ELF-1 (cell line): ENCODE measurements around the gene KCNQ1OT1.
A peak's percentile ranks its signal among the peaks of the same experiment; 100 is the strongest.

ENCODE experiments used
- DNase-seq: peaks from one replicate; pipeline ENCODE4 v3.0.0-alpha.2; 2016; ENCODE audit warnings: low read depth, low spot score

Gene KCNQ1OT1

DNA sequence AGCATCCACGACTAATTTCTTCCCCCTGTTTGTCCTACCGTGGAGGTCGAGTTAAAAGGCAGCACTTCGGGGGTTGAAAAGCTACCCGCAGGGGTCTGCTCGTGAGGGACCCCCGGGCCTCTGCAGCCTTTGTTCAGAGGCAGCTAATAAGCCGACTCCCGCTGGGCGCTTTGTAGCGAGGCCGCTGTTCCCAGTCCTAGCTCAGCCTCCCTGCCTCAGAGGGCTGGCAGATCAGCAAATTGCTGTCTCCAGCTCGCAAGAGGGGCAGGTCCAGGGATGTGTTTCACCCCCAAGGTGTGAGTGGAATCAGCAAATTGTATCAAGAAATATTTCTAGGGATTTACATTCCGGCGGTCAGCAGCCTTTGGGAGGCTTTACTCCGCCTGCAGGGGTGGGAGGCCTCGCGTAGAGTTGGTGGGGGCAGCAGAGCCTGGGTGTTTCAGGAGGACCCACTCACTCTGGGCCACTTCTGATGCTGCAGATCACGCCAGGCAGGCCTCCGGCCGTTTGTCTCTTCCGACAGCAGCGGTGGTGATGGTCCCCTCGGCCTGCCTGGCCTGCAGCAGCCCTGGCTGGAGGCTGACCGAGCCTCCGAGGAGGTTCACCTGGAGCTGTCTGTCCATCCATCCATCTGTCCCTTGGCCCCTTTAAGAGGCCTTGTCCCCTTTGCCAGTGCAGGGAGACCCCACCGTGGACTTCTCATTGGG lies 21.6 kb upstream of the KCNQ1OT1 start:
- DNase-seq = peak; percentile 84

DNA sequence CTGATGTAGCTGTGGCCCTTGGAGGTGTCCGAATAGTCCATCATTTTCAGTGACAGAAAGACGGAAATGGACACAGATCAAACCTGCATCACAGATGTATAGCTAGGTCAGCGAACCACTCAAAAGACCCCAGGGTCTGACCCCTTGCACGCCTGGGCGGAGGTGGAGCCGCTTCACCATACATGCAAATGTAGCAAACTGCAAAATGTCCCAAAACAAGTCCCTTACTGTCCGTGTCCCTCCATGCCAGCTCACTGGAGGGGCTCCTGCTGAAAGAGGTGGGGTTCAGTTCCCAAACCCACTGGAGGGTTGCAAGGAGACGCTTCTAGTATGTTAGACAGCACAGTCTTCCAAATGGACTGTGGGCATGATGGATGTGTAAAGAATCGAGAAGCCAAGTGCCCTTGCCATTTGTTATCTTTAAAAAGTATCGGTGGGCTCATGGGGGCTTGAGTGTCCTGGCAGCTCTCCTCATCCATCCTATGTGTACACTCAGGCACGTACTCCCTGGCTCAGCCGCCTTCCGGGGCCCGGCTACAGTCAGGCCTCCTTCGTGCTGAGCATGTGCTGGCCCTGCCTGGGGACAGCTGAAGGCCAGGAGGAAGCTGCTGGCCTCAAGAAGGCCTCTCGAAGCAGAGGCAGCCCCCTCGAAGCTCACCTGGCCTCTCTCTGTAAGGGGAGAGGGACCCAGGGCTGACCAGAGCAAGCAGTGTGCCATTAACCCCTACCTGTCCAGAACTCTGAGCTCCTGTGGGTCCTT lies 20.2 kb upstream of the KCNQ1OT1 start:
- no peak for DNase-seq

DNA sequence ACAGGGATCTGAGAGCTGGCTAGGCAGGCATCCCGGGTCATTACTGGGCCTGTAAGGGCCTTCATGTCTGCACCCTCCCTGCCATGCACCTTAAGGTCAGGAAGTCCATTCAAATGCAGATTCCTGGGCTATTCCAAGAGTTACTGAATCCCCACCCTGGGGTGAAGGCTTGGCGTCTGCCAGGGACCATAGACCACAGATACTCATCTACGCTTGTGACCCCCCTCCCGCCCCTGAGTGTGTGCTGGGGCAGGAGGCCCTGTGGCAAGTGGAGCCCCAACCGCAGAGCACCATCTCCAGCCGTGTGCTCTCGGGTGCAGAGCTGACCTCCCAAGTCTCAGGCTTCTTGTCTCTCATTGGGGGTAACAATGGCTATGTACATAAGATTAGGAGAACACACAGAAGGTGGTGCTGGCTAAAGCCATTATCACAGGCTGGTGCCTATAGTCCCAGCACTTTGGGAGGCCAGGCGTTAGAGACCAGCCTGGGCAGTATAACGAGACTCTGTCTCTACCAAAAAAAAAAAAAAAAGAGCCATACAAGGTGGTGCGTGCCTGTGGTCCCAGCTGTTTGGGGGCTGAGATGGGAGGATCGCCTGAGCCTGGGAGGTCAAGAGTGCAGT lies 19.1 kb upstream of the KCNQ1OT1 start:
- no peak for DNase-seq

DNA sequence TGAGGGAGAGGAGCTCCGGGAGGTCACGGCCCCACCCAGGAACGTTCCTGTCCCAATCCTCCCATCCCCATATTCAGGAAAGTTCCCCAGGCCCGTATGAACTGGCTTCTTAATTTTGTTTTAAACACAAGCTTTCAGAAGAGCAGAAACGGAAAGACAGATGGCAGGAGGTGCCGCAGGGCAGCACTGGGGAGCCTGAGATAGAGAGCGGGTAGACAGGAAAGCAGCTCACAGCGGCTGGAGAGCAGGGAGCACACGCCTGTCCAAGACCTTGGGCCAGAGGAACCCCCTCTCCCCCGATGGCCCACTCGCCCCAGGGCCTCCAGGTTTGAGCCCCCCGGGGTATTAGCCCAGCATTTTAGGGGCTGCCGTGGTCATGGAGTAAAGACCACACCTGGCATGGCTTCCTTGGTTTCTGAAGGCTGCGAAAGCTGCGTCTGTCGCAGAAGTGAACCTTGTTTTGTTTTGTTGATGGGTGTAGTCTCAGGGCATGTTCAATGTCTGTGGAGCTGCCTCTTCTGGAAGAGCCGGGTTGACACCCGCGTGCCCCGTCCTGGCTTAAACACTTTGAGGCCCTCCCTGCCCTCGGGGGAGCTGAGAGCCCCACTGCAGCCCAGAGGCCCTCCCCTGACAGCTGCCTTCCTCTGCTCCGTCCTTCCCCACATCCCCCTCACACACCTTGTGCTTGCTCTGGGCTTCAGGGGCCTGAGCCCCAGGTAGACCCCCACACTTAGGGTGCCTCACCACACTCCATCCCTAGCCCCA lies 17.9 kb upstream of the KCNQ1OT1 start:
- DNase-seq = no peak

DNA sequence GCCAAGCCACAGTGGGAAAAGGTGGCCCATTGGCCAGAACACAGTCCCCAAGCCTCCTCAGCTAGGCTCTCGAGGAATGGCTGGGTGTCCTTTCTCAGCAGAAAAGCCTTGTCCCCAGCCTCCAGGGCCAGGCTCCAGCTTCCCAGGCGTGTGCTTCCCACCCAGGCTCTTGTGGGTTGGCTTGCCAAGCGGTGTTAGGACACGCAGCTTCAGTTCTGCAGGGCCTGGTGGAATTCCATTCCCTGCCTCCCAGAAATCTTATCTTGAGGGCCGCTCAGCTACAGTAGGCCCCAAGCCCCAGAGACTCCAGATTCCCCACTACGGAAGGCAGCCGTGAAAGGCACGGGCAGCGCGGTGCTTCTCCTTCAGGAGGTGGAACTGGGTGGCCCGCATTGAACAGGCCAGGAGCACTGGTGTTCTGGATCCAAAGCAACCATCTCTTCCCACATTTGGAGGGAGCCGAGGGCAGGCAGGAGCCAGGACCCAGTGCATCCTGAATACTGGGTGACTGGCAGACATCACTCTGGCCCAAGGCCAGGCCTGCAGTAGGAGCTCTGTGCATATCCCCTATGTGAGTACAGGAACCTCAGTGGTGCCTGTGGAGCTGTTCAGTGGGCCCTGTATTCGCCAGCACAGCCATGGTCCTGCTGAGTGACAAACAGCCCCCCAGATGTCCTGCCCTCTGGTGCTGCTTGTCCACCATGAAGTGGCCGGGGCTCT lies 16.7 kb upstream of the KCNQ1OT1 start:
- DNase-seq = no peak

DNA sequence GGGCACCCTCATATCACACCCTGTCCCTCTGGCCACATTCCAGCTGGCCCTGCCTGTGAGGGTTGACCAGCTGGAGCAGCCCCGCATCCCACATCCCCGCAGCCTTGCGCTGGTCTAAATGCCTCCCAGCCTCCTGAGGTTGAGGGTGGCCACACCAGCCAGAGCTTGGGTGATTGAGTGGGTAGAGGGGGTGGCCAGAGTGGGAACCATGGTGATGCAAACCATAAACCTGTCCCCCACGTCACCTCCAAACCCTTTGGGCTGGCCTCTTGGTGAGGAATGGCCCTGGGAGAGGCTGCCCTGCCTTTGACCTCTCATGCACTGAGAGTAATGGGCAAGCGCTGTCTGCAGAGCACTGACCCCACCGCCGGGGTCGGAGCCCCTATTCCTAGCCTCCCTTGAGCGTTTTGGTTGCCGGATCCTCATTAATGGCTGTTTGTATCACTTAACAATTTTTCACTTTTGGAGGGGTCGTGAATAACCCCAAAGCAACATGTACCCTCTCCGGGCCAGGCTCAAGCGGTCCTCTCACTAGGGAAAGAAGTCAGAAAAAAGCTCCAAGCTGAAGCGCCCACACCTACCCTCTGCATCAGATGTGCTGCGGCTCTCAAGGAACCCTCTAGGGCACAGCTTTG lies 16.0 kb upstream of the KCNQ1OT1 start:
- no peak for DNase-seq

DNA sequence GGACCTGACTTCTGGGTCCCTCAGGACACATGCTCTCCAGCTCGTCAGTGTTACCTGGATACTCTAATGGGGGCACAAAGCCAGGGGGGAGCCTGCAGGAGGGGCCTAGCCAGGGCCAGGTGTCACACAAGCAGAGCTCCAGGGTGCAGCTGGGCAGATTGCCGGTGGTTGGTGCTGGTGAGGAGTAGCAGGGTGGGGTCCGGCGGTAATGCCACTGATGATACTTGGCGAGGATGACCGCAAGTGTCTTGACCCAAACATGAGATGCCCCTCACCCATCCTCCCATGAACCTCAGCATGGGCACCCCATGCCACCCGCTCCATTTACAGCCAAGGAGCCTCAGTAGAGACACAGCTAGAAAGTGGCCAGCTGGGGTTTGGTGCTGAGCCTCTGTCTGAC lies 15.1 kb upstream of the KCNQ1OT1 start:
- DNase-seq = no peak

DNA sequence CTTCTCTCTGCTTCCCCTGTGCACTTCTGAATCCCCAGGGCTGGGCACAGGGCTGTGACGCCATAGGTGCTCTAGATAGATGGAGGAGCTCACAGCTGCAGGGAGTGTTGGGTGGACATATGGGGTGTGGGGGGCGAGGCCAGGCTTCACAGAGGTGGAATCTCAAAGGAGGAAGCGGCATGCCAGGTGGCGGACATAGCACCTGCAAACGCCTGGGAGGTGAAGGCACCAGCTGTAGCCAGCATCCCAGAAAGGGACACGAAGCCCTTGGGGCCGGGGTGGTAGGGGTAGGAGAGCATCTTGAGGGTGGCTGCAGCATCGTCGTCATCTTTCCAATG lies 14.6 kb upstream of the KCNQ1OT1 start:
- no peak for DNase-seq

DNA sequence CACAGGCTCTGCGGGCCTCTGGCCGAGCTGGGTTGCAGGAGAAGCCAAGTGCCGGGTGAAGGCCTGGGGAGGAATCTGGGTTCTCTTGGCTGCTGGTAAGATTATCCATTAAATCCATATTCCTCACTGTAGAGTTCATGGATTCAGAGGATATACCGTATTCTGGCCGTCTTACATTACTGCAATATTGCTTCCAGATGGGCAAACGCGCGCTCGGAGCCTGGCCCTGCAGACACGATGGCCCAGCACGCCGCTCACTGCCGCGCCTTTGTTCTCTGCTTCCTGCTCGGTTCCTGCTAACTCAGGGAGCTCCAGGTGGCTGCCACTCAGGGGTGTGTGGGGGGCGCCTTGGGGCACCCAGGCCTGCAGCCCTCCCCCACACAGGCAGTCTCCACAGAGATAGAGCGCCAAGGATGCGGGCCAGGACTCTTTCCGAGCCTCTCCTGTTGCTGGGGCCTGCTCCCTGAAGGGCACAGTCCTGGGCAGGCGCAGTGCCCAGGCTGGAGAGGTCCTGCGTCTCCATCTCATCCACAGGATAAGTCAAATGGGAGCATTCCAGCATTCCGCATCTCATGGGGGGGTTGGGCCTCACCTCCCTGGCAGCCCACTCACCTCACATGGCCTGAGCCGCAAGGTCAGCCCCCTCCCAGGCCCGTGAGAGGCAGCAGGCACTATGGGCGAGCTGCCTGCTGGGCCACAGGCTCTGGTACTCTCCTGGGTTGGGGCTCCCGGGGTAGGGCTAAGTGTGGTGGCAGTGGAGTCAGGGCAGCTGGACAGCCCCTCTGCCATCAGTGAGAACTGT lies 14.1 kb upstream of the KCNQ1OT1 start:
- no peak for DNase-seq

DNA sequence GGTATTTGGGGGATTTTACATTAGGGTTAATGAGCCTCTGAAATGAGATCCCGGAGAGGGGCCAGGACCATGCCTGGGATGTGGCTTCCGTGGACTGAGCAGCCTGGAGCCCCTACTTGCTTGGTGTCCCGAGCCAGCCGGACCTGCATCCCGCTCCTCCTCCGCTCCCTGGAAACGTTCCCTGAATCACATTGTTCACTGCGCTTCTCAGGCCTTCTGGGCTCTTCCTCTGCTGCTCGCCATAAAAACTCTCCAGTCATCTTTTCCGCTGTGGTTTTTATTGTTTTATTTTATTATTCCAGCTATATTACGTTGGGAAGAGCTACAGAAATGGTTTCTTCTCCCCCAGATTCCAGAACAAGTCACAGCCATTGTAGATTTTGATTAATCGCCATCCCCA lies 13.3 kb upstream of the KCNQ1OT1 start:
- no peak for DNase-seq

DNA sequence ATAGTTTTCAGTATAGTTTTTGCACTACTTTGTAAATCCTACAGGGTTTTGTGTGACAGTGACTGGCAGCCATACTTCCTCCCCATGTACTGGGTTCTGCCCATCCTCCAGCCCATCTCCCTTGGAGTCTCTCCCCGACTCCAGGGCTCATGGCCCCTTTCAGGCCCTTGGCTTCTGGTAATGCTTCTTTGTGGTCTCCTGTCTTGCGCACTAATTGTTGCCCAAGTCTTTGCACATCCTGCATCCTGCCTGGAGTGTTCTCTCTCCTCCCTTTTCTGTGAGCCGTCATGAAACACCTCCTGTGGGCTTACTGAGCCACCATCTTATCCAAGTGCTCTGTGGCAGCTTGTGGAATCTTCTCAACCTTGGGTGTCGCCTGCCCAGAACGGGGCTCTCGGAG lies 11.4 kb upstream of the KCNQ1OT1 start:
- DNase-seq = no peak

DNA sequence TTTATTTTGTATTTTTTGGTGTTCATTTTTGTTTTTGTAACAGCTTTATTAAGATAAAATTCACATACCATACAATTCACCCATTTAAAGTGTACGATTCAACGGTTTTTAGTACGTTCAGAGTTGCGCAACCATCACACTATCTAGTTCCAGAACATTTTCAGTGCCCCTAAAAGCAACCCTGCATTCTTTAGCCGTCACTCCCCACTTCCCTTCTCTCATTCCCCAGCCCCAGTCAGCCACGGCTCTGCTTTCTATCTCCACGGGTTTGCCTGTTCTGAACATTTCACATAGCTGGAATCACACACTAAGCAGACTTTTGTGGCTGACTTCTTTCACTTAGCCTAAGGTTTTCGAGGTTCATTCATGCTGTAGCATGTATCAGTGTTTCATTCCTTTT lies 9.6 kb upstream of the KCNQ1OT1 start:
- peak; percentile 50 for DNase-seq

DNA sequence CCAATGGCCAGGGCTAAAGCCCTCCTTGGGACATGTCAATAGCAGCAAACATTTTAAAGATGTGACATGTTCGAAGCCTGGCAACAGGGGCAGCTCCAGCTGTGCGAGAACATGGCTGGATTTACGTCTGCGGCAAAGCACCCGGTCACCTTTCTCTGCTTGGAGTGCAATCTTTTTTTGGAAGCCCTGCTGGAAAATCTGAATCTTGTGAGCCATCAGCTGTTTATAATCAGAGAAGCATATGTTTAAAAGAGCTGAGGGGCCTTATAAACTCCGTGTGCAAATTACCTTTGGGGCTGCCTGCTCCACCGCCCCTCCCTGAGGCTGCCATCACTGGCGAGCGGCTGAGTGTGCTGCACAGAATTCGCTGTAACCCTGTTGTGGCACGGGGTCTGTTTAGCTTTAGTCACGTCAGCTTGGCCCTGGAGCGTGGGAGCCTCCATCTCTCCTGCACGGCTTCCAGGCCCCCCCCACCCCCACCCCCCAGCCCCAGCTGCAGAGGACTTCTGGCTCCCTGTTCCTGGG lies 9.0 kb upstream of the KCNQ1OT1 start:
- DNase-seq = no peak

DNA sequence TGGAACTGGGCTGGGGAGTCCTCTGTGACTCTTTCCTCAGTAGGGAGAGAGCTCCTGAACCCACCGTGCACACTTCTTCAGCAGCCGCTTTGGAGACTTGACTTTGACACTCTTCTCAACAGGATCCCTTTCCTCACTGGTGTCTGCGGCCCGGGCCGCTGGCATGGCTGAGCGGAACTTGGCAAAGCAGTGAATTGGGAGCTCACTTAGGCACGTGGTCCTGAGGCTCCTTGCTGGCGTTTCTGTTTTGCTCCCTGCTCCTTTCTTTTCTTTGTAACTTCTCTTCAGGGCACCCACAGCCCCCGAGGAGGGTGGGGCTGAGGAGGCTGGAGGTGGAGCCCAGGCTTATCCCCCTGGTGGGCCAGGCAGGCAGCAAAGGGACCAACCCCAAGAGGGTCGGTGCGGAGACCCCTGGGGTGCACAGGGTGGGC lies 8.4 kb upstream of the KCNQ1OT1 start:
- DNase-seq = no peak

DNA sequence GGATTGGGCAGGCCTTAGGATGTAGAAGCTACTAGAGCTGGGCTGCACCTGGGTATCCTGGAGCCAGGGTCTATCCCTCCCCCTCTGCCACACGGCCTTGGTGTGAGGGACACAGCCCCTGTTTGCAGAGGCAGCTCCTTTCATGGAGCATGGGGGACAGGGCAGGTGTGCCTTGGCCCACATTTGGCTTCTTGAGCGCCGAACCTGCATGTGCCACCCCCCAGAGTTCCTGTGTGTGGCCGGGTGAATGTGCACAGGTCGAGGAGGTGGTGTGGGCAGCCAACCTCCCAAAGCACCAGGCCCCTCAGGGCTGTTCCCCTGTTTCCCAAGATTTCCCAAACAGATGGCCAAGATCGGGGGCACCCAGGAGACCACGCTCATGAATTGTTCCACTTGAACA lies 7.9 kb upstream of the KCNQ1OT1 start:
- no peak for DNase-seq

DNA sequence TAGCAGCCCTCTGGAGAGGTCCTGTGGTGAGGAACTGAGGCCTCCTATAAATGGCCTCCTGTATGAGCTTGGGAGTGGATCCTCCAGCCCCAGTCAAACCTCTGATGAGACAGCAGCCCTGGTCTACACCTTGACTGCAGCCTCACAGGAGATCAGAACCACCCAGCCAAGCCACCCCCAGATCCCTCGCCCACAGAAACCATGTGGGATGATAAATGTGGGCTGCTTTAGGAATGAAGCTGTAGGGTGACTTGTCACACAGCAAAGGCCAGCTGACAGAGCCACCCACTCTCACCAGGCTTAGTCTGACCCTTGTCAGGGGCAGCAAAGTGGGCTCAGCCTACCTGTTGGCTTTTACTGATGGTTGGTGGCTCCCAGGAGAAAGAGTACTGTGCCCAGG lies 6.5 kb upstream of the KCNQ1OT1 start:
- DNase-seq = no peak

DNA sequence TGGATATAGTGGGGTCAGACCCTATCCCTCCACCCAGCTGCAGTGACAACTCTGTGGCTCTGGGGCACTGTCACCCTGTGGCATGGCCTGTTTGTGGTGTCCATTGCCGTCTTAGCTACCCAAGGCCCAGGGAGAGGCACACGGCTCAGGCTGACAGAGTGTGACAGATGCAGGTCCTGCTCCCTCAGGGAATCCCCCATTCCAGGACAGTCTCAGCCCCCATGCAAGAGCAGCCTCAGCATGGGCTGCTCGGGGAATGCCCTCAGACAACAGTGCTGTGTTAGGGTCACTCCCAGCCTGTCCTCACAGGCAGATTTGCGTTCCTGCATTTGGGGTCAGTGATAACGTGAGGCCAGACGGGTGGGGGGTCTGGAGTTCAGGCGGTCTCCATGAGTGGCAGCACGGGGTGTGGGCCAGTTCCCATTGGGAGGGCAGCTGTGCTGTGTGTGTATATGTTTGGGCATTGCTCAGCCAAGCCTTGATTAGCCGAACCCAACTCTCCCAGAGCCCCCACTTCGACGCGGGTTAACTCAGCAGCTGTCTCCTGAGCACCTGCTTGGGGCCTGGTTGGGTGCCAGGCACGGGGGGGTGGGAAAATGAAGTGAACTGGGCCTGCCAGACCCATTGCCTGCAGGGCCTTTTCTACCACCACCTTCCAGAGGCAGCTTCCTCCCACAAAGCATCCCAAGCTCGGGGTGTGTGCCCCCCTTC lies 5.3 kb upstream of the KCNQ1OT1 start:
- DNase-seq = no peak

DNA sequence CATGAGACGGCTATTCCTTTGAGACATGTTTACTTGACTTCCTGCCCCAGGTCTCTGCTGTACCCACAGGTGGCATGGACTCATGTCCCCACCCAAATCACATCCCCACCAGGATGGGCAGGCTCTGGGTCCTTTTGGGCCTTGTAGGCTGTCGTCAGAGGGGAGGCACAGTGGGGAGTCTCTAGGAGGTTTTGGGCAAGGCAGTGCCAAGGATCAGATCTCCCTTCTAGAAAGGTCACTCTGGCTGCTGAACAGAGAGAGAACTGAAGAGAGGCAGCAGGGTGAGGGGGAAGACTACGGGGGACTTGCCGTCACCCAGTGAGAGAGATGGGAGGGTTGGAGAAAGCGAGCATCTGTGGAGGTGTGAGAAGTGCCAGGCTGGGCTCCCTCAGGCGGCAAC lies 4.6 kb upstream of the KCNQ1OT1 start:
- no peak for DNase-seq

DNA sequence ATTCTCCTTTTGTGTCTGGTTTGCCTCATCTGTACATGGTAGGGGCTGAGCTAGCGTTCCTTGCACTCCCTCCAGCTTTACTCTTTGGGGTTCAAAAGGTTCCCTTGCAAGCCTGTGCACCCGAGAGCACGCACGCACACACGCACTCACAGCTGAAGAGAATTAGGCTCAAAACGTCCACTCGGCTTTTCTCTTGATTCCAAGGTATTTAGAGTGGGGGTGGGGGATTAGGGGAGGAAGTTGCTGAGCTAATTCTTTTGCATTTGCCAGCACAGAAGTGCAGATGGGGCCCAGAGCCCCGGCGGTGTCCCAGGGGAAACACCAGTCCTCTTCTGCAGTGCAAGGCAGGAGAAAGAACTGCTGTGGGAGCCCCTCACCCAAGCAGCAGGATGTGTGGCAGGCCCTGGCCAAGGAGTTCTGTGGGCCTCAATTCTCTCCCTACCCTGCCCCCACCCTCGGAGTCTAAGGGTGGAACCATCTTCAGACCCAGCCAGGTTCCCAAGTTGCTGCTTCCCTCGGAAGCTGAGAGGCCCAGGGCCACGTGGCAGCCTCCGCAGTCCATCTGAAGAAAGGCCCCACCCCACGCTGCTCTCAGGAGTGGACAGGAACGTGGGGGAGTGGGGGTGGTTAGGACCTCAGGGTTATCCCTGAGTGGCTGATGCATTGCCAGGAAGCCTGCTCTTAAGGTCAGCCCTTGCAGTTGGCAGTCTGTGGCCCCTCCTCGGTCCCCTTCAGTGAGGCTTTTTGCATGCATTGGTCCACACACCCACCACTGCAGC lies 3.8 kb upstream of the KCNQ1OT1 start:
- no peak for DNase-seq
